GM12891 (cell line): ENCODE results near the gene JUP.

Experiments
- POLR2A ChIP-seq: IDR thresholded peaks from 2 replicates; pipeline ENCODE4 v1.6.1; 2011; ENCODE audit warnings: low read depth, low read length, control low read depth
- POLR2AphosphoS5 ChIP-seq: IDR thresholded peaks from 2 replicates; pipeline ENCODE4 v1.6.1; 2011; ENCODE audit warnings: low read depth, low read length, control low read depth
- POU2F2 ChIP-seq: IDR thresholded peaks from 2 replicates; pipeline ENCODE4 v1.6.1; 2011; ENCODE audit warnings: low read depth, mild to moderate bottlenecking, control low read depth, low read length, moderate library complexity
- TAF1 ChIP-seq: IDR thresholded peaks from 2 replicates; pipeline ENCODE4 v1.6.1; 2011; ENCODE audit warnings: low read depth, low read length, control low read depth

GRCh38 chr17:41772218-41772585, 14.3 kb downstream of the JUP start:
- TF ChIP-seq POLR2AphosphoS5 (no peak), POLR2A (no peak), POU2F2 (no peak), TAF1 (no peak)
